Stimulated activated CD4-positive, alpha-beta T cell treated with anti-CD3 and anti-CD28 coated beads, Interleukin-1b, Interleukin-23, amount 100 ng/mL, for 24 hours (primary cell): ENCODE measurements around the gene COL9A3.

Source experiments
- DNase-seq, 4 experiments: peaks; one replicate each; pipeline ENCODE4 v3.0.0-alpha.2; 2020; ENCODE audit warnings: low read depth in 4 of 4, low spot score in 1 of 4

Gene COL9A3

GRCh38 chr20:62890444-62890843 is 73.6 kb downstream of the COL9A3 start:
- DNase-seq = no peak
